ENCODE results near the gene ATP5MC2. TPM values are rescaled to one million over a fixed set of nuclear protein-coding genes. Genes with fewer than 3 reads are reported as not detected.

Gene ATP5MC2
- total and polyA plus RNA-seq, 9 of the 15 experiments (the other 6 are each of a cell fraction or from before 2014, with no cell fraction given): 314 to 1,208 (median 468) TPM

DNA sequence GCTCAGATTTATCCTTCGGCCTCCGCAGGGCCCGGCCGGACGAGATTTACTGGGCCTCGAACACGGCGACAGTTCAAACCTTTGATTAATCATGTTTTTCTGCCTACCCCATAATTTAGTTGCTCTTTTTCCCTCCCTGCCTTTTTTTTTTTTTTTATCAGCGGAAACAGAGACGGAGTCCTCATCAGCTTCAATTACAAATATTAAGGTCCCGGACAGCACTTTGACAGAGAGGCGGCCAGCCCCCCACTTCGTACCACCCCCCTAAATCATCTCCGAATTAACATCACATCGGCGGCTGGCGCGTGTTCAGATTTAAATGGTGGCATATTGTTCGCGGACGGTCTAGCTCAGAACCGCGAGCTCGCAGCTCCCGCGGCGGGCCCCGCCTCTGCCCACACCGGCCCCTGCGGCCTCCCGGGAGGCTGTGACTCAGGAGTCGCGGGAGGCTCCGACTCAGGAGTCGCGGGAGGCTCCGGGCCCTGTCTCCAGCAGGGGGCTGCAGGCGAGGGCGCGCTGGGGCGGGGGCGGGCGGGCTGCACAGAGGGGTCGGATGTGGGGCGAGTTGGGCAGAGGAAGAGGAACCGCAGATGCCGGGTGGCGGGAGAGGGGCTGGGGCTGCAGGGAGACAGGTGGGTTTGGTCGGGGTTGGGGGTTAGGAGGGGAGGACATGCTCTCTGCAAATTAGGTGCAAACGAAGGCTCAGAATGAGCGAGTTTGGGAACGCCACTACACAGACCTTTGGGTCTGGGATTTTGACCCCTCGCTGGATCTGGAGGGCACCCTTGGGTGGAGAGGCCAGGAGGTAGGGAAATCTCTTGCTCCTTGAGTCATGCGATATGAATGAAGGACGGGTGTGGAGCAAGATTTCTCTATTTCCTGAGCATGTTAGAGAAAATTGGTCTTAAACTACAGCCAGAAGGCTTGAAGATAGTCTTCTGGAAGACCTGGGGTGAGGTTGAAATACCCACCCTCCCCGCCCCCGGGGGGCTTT, 19.6 kb upstream of the ATP5MC2 start (continued):
- TF ChIP-seq, protein P1, sequence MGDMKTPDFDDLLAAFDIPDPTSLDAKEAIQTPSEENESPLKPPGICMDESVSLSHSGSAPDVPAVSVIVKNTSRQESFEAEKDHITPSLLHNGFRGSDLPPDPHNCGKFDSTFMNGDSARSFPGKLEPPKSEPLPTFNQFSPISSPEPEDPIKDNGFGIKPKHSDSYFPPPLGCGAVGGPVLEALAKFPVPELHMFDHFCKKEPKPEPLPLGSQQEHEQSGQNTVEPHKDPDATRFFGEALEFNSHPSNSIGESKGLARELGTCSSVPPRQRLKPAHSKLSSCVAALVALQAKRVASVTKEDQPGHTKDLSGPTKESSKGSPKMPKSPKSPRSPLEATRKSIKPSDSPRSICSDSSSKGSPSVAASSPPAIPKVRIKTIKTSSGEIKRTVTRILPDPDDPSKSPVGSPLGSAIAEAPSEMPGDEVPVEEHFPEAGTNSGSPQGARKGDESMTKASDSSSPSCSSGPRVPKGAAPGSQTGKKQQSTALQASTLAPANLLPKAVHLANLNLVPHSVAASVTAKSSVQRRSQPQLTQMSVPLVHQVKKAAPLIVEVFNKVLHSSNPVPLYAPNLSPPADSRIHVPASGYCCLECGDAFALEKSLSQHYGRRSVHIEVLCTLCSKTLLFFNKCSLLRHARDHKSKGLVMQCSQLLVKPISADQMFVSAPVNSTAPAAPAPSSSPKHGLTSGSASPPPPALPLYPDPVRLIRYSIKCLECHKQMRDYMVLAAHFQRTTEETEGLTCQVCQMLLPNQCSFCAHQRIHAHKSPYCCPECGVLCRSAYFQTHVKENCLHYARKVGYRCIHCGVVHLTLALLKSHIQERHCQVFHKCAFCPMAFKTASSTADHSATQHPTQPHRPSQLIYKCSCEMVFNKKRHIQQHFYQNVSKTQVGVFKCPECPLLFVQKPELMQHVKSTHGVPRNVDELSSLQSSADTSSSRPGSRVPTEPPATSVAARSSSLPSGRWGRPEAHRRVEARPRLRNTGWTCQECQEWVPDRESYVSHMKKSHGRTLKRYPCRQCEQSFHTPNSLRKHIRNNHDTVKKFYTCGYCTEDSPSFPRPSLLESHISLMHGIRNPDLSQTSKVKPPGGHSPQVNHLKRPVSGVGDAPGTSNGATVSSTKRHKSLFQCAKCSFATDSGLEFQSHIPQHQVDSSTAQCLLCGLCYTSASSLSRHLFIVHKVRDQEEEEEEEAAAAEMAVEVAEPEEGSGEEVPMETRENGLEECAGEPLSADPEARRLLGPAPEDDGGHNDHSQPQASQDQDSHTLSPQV (IDR thresholded peaks at IDR 0.05): no peak
- TF ChIP-seq, protein P2, sequence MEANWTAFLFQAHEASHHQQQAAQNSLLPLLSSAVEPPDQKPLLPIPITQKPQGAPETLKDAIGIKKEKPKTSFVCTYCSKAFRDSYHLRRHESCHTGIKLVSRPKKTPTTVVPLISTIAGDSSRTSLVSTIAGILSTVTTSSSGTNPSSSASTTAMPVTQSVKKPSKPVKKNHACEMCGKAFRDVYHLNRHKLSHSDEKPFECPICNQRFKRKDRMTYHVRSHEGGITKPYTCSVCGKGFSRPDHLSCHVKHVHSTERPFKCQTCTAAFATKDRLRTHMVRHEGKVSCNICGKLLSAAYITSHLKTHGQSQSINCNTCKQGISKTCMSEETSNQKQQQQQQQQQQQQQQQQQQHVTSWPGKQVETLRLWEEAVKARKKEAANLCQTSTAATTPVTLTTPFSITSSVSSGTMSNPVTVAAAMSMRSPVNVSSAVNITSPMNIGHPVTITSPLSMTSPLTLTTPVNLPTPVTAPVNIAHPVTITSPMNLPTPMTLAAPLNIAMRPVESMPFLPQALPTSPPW (CRISPR knock-in tag; IDR thresholded peaks at IDR 0.05): peak; percentile 35; the same call in 1 of the 2 replicates
- TF ChIP-seq SP1 (CRISPR knock-in tag; IDR thresholded peaks at IDR 0.05) (no peak), FIP1L1 (IDR thresholded peaks at IDR 0.05; ENCODE audit: low read depth, low read length, poor library complexity, severe bottlenecking) (no peak), ZNF316 (IDR thresholded peaks at IDR 0.05) (no peak), CBFA2T2 (conservative IDR thresholded peaks at IDR 0.05) (no peak), ATF1 (CRISPR knock-in tag; IDR thresholded peaks at IDR 0.05) (no peak), ATF1 (tag; IDR thresholded peaks at IDR 0.05) (no peak), POLR2AphosphoS2 (IDR thresholded peaks at IDR 0.05; ENCODE audit: low read length) (no peak), KDM5B (IDR thresholded peaks at IDR 0.05; ENCODE audit: insufficient replicate concordance, low read depth, low read length) (no peak), ZNF77 (CRISPR knock-in tag; IDR thresholded peaks at IDR 0.05) (no peak), ZBTB8A (IDR thresholded peaks at IDR 0.05; ENCODE audit: partially characterized antibody) (no peak)
- TF ChIP-seq, protein P3, sequence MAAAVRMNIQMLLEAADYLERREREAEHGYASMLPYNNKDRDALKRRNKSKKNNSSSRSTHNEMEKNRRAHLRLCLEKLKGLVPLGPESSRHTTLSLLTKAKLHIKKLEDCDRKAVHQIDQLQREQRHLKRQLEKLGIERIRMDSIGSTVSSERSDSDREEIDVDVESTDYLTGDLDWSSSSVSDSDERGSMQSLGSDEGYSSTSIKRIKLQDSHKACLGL (CRISPR knock-in tag; IDR thresholded peaks at IDR 0.05; ENCODE audit: borderline replicate concordance, poor library complexity, severe bottlenecking): no peak
- TF ChIP-seq, protein P4, sequence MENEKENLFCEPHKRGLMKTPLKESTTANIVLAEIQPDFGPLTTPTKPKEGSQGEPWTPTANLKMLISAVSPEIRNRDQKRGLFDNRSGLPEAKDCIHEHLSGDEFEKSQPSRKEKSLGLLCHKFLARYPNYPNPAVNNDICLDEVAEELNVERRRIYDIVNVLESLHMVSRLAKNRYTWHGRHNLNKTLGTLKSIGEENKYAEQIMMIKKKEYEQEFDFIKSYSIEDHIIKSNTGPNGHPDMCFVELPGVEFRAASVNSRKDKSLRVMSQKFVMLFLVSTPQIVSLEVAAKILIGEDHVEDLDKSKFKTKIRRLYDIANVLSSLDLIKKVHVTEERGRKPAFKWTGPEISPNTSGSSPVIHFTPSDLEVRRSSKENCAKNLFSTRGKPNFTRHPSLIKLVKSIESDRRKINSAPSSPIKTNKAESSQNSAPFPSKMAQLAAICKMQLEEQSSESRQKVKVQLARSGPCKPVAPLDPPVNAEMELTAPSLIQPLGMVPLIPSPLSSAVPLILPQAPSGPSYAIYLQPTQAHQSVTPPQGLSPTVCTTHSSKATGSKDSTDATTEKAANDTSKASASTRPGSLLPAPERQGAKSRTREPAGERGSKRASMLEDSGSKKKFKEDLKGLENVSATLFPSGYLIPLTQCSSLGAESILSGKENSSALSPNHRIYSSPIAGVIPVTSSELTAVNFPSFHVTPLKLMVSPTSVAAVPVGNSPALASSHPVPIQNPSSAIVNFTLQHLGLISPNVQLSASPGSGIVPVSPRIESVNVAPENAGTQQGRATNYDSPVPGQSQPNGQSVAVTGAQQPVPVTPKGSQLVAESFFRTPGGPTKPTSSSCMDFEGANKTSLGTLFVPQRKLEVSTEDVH (IDR thresholded peaks at IDR 0.05; ENCODE audit: low read depth, partially characterized antibody): no peak
- TF ChIP-seq, protein P5, sequence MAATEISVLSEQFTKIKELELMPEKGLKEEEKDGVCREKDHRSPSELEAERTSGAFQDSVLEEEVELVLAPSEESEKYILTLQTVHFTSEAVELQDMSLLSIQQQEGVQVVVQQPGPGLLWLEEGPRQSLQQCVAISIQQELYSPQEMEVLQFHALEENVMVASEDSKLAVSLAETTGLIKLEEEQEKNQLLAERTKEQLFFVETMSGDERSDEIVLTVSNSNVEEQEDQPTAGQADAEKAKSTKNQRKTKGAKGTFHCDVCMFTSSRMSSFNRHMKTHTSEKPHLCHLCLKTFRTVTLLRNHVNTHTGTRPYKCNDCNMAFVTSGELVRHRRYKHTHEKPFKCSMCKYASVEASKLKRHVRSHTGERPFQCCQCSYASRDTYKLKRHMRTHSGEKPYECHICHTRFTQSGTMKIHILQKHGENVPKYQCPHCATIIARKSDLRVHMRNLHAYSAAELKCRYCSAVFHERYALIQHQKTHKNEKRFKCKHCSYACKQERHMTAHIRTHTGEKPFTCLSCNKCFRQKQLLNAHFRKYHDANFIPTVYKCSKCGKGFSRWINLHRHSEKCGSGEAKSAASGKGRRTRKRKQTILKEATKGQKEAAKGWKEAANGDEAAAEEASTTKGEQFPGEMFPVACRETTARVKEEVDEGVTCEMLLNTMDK (IDR thresholded peaks at IDR 0.05; ENCODE audit: borderline replicate concordance, insufficient read depth, low read depth, low read length, poor library complexity, severe bottlenecking): peak; percentile 13

Data from K562 (cell line).